Skin of body (tissue), 2 donors: ENCODE results near the gene TTC23. TPM values are rescaled to one million over a fixed set of nuclear protein-coding genes. Genes with fewer than 3 reads are reported as not detected.
"Not testable (repeated sequence)": the region's sequence is repeated elsewhere in the genome, so short reads cannot be mapped to it uniquely, and the experiment has no call there.

Experiments used
- DNase-seq: peaks from one replicate; lab custom pipeline; 2025; lab: John Stamatoyannopoulos, UW
- total RNA-seq: library from RNA; depleted of rRNA; stranded (reverse); fragments of >200 nt; gene quantifications from one replicate; pipeline ENCODE4 v1.2.3, GENCODE V29; 2014

The TTC23 gene
- total RNA-seq, 1 donor from 2014 or later = 29.8 TPM

DNA sequence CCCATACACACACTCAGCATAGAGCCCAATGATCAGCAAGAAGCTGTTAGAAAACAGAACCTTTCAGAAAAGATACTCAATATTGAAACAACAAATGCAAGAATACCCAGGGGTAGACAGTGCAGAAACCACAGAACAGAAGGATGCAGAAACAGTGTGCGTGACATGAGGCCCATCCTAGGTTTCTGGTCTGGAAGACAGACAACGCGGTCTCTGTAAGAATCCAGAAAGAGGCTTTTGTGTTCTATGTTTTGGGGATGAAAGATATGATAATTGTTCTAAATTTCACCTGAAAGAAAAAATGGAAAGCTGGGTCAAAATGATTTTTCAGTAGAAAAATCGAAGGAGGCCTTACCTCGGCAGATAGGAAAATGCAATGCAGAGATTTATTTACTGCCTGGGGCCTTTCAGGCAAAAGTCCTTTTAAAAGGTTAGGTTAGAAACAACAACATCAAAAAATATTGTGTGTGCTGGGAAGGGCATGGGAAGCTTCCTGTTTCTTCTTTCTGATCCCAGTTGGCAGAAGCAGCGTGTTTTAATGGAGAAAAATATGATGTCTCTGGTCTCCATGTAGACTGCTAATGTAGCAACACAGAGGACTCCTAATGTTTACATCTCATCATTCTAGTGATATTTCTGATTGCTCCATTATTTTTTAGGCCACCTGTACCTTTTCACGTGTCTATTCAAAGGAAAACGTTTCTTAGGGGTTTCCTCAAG, 127.5 kb downstream of the TTC23 start:
- DNase-seq = no peak

GRCh38 chr15:99121207-99121606, 128.2 kb downstream of the TTC23 start:
- DNase-seq = no peak

GRCh38 chr15:99120050-99120777, 129.2 kb downstream of the TTC23 start:
- no peak for DNase-seq

- DNase-seq = no peak
These were observed 130.4 kb downstream of the TTC23 start for GRCh38 chr15:99118801-99119546.

- no peak for DNase-seq
These were observed 131.1 kb downstream of the TTC23 start for GRCh38 chr15:99118258-99118632.

DNA sequence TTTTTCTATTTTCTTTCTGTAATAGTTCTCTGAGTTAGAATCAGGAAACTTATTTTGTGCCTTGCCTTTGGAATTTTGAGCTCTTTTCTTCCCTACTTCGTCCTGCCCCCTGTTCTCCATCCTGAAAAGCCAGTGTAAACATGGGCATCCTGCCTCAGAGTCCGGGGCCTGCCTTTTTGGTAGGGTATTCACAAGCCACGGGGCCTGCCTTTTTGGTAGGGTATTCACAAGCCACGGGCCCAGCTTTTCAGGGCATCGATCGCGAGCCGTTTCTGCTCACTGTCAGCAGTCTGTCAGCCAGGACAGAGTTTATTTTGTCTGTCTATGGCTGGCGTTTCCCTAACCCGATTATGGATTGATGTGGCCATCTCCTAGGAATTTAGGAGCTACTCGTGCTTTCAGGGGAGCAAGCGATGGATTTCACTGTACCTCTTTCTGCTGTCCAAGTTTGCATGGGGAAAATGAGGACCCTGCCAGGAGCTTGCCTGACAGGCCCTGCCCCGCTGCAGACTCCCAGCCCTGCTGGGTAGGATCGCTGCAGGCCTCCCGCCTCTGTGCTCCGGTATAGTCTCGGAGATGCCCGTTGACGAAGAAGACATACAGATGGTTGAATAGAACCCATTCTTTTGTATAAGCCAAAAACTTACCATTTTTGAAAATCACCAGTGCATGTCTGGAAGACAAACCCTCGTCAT, 131.7 kb downstream of the TTC23 start:
- no peak for DNase-seq

- no peak for DNase-seq
These were observed 132.3 kb downstream of the TTC23 start for GRCh38 chr15:99117111-99117510.

- no peak for DNase-seq
These were observed 133.8 kb downstream of the TTC23 start for GRCh38 chr15:99115300-99116215.

GRCh38 chr15:99114511-99115299, 134.7 kb downstream of the TTC23 start:
- no peak for DNase-seq

- no peak for DNase-seq
These were observed 135.7 kb downstream of the TTC23 start for GRCh38 chr15:99113547-99114271.

DNA sequence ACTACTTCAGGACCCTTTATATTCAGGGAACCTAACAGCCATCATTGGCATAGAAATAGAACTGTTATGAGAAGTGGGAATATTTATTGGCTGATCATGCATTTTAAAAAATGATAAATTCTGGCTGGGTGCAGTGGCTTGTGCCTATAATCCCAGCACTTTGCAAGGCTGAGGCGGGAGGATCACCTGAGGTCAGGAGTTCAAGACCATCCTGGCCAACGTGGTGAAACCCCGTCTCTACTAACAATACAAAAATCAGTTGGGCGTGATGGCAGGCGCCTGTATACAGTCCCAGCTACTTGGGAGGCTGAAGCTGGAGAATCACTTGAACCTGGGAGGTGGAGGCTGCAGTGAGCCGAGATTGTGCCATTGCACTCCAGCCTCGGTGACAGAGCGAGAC, 137.7 kb downstream of the TTC23 start:
- not testable (repeated sequence) for DNase-seq

DNA sequence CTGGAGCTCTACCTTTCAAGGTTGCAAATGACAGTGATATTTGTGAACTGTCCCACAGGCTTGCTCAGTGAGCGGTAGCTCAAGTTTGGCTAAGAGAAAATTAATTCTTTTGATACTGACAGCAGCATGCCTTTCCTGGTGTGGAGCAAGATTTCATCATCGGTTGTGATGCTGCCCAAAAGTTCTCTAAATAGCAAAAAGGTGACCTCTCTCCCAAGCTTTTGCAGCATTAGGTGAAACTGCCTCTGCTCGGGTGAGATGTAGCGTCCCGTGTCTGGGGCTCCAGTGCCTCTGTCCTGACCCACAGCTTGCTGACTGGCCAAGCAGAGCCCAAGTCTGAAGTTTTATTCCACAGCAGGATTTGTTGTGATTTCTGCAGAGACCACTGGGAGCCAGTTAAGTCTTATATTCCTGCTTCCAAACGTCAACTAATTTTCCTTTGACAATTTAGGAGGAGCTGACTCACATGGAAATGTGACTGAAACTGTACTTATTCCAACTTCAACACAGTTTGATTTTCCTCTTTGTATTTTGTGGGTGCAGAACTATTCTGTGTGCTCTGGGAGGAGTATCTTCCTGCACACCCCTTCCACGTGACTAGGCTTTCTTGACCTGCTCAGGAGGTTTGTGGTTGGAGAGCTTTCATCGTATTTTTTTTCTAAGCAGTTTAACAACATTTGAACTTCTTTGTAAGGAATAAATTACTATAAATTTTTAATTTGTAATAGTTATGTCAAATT, 138.6 kb downstream of the TTC23 start:
- DNase-seq = no peak

GRCh38 chr15:99110093-99110492, 139.3 kb downstream of the TTC23 start:
- no peak for DNase-seq

DNA sequence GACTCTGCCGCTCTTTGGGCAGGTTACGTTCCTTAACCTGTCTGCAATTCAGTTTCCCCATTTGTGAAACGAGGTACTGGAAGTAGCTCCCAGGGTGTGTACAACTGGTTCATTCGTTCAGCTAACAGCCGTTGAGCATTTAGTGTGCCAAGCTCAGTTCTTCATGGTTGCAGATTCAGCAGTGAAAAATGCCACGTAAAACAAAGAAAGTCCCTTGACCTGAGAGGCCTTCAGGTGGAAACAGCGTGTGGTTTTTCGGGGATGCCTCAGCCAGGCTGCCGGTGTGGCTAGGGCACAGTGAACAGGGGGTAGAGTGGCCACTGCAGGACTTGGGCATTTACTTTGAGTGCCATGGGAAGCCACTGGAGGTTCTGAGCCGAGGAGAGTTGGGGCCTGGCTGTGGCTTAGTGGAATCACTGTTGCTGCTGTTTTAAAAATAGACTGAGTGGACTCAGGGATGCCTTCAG, 139.8 kb downstream of the TTC23 start:
- DNase-seq = no peak

DNA sequence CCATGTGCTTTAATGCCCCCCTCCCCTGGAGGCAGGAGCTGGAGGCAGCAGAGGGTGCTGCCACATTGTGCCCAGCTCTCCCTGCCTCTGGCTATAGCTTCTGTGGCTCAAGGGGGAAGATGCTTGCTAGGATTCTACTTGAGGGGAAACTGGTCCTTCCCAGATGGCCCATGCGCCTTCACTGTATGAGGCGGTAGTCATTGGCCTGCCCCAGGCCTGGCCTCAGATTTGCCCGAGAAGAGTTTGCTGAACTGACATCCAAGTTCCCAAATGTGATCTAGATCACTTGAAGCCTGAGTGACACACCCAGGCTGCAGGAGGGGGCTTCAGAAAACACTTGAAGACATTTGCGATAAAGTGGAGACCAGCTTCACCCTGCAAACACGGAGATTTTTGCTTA, 140.4 kb downstream of the TTC23 start:
- DNase-seq = no peak

GRCh38 chr15:99106417-99107220, 142.8 kb downstream of the TTC23 start:
- DNase-seq = no peak
